COLO668 (cell line): ENCODE measurements around the gene UCK2.
A peak's percentile ranks its signal among the peaks of the same experiment; 100 is the strongest.
"Not testable (repeated sequence)": the region's sequence is repeated elsewhere in the genome, so short reads cannot be mapped to it uniquely, and the experiment has no call there.

Source experiments
- DNase-seq: peaks from one replicate; lab custom pipeline; 2025; ENCODE audit not compliant: unreplicated experiment; lab: John Stamatoyannopoulos, UW

The UCK2 gene

GRCh38 chr1:165827268-165828102, at the start of gene UCK2:
Gene UCK2, plus strand, starts transcription at chr1:165827614. Its CDS starts 220 bp downstream, at chr1:165827834.
- DNase-seq, result peak; percentile 94

GRCh38 chr1:165778197-165778596, 49.2 kb upstream of the UCK2 start:
- DNase-seq, result not testable (repeated sequence)

GRCh38 chr1:165783519-165783918, 43.9 kb upstream of the UCK2 start:
- DNase-seq, result not testable (repeated sequence)

- DNase-seq, result no peak
These were observed 39.7 kb upstream of the UCK2 start for GRCh38 chr1:165787741-165788140.

- no peak for DNase-seq
These were observed 33.5 kb upstream of the UCK2 start for GRCh38 chr1:165793951-165794350.

- DNase-seq, result no peak
These were observed 31.5 kb upstream of the UCK2 start for GRCh38 chr1:165795894-165796293.

- no peak for DNase-seq
These were observed 28.0 kb upstream of the UCK2 start for GRCh38 chr1:165799387-165799786.

GRCh38 chr1:165804513-165804912, 22.9 kb upstream of the UCK2 start:
- not testable (repeated sequence) for DNase-seq

- DNase-seq, result no peak
These were observed 19.8 kb upstream of the UCK2 start for GRCh38 chr1:165807613-165808012.

- DNase-seq, result no peak
These were observed 11.7 kb upstream of the UCK2 start for GRCh38 chr1:165815725-165816124.

- no peak for DNase-seq
These were observed 11.3 kb upstream of the UCK2 start for GRCh38 chr1:165816157-165816556.

- no peak for DNase-seq
These were observed 10.5 kb upstream of the UCK2 start for GRCh38 chr1:165816826-165817497.

- DNase-seq, result no peak
These were observed 3.7 kb upstream of the UCK2 start for GRCh38 chr1:165823552-165824268.

- no peak for DNase-seq
These were observed 3.2 kb upstream of the UCK2 start for GRCh38 chr1:165824269-165824643.

GRCh38 chr1:165826565-165827267, 698 bp upstream of the UCK2 start:
- DNase-seq, result no peak

- peak; percentile 88 for DNase-seq
These were observed 772 bp downstream of the UCK2 start for GRCh38 chr1:165828103-165828668.

- peak; percentile 82 for DNase-seq
These were observed 1.4 kb downstream of the UCK2 start for GRCh38 chr1:165828669-165829329.

- DNase-seq, result no peak
These were observed 2.5 kb downstream of the UCK2 start for GRCh38 chr1:165829888-165830287.

GRCh38 chr1:165831146-165831545, 3.7 kb downstream of the UCK2 start:
- DNase-seq, result no peak

- DNase-seq, result no peak
These were observed 5.5 kb downstream of the UCK2 start for GRCh38 chr1:165832902-165833301.
